OCI-LY1 (cell line): Measurements from ENCODE around the gene MTMR3.

Source experiments
- H2AFZ ChIP-seq: fragments of 200-600 bp; sonication (generic), shearing (Covaris generic); 2 replicates; pipeline ENCODE4 v1.6.0; 2014; ENCODE audit warnings: antibody characterized with exemption, mild to moderate bottlenecking, low read length
- H3F3A ChIP-seq: fragments of 200-600 bp; sonication (generic), shearing (Covaris generic); 2 replicates; pipeline ENCODE4 v1.6.0; 2014; ENCODE audit warnings: mild to moderate bottlenecking, antibody characterized with exemption, low read length, moderate library complexity; ENCODE audit not compliant: insufficient read depth
- H3K27ac ChIP-seq: fragments of 200-600 bp; sonication (generic); 2 replicates; pipeline ENCODE4 v1.5.1; 2014; ENCODE audit warnings: low read length, mixed run types, mild to moderate bottlenecking, low read depth; ENCODE audit not compliant: poor library complexity, severe bottlenecking
- H3K27me3 ChIP-seq: fragments of 200-600 bp; sonication (generic); 2 replicates; pipeline ENCODE4 v1.6.0; 2014; ENCODE audit warnings: antibody characterized with exemption, mild to moderate bottlenecking, low read length, moderate library complexity; ENCODE audit not compliant: insufficient read depth
- H3K36me3 ChIP-seq: fragments of 200-600 bp; sonication (generic); 2 replicates; pipeline ENCODE4 v1.6.1; 2014; ENCODE audit warnings: mild to moderate bottlenecking, antibody characterized with exemption, low read length, moderate library complexity, mixed read lengths; ENCODE audit not compliant: insufficient read depth
- H3K4me1 ChIP-seq: fragments of 200-600 bp; sonication (generic); 2 replicates; pipeline ENCODE4 v1.5.1; 2014; ENCODE audit warnings: mild to moderate bottlenecking, low read length, moderate library complexity; ENCODE audit not compliant: insufficient read depth, severe bottlenecking
- H3K4me2 ChIP-seq: fragments of 200-600 bp; sonication (generic), shearing (Covaris generic); 2 replicates; pipeline ENCODE4 v1.6.1; 2014; ENCODE audit warnings: low read length
- H3K4me3 ChIP-seq: fragments of 200-600 bp; sonication (generic); 2 replicates; pipeline ENCODE4 v1.5.1; 2014; ENCODE audit warnings: low read length, low read depth, mild to moderate bottlenecking, mixed read lengths; ENCODE audit not compliant: poor library complexity, severe bottlenecking
- H3K79me2 ChIP-seq: fragments of 200-600 bp; shearing (Covaris generic); 2 replicates; pipeline ENCODE4 v1.6.1; 2016; ENCODE audit warnings: mixed run types, low read length, mixed read lengths; ENCODE audit not compliant: insufficient read depth
- H3K9ac ChIP-seq: fragments of 200-600 bp; sonication (generic), shearing (Covaris generic); 2 replicates; pipeline ENCODE4 v1.6.1; 2014; ENCODE audit warnings: mild to moderate bottlenecking, low read length, mixed read lengths
- H3K9me2 ChIP-seq: fragments of 200-600 bp; sonication (generic), shearing (Covaris generic); 2 replicates; pipeline ENCODE4 v1.6.1; 2014; ENCODE audit warnings: low read depth, mild to moderate bottlenecking, low read length, mixed read lengths
- H3K9me3 ChIP-seq: fragments of 200-600 bp; shearing (Covaris generic); 2 replicates; pipeline ENCODE4 v1.6.1; 2014; ENCODE audit warnings: low read length, mixed read lengths
- H4K20me1 ChIP-seq: fragments of 200-600 bp; sonication (generic), shearing (Covaris generic); 2 replicates; pipeline ENCODE4 v1.6.0; 2016; ENCODE audit warnings: mild to moderate bottlenecking, low read length; ENCODE audit not compliant: insufficient read depth
- CTCF ChIP-seq: fragments of 200-600 bp; sonication (generic), shearing (Covaris generic); IDR thresholded peaks from 2 replicates; pipeline ENCODE4 v1.5.1; 2017; ENCODE audit warnings: mild to moderate bottlenecking, antibody characterized with exemption, low read length, moderate library complexity, mixed read lengths
- EZH2 ChIP-seq: fragments of 200-600 bp; sonication (generic), shearing (Covaris generic); IDR thresholded peaks from 2 replicates; pipeline ENCODE4 v1.8.0; 2017; ENCODE audit warnings: borderline replicate concordance, mixed run types, mild to moderate bottlenecking, antibody characterized with exemption, low read length, moderate library complexity, mixed read lengths

MTMR3 gene

DNA sequence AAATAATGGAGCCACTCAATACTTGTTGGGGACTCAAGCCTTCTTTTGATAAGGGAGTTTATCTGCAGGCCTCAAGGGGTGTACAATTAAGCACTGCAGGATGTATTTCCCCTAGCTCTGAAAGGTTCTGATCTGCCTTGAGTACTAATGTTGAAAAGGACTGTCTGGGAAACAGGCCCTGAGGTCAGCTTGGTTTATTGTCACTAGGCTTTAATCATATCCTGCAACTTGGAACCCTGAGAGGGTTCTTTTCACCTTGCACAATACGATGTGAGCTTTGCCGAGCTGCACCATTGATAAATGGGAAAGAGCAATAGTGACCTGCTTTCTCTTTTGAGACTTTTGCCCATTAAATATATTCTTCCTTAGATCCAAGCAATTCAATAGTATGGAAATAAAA, 165.7 kb downstream of the MTMR3 start:
- no peak for TF ChIP-seq EZH2
- TF ChIP-seq CTCF = no peak
- Histone ChIP-seq H3K27me3 (no peaks in the 10 kb centered on the region), H4K20me1 (no peaks in the 10 kb centered on the region), H2AFZ (no peak overlapping the region), H3K9ac (no peak overlapping the region), H3K4me3 (no peak overlapping the region), H3F3A (no peaks in the 10 kb centered on the region), H3K4me1 (no peaks in the 10 kb centered on the region), H3K27ac (no peak overlapping the region), H3K79me2 (no peaks in the 10 kb centered on the region), H3K4me2 (no peak overlapping the region), H3K36me3 (no peaks in the 10 kb centered on the region), H3K9me2 (no peaks in the 10 kb centered on the region), H3K9me3 (no peaks in the 10 kb centered on the region)

DNA sequence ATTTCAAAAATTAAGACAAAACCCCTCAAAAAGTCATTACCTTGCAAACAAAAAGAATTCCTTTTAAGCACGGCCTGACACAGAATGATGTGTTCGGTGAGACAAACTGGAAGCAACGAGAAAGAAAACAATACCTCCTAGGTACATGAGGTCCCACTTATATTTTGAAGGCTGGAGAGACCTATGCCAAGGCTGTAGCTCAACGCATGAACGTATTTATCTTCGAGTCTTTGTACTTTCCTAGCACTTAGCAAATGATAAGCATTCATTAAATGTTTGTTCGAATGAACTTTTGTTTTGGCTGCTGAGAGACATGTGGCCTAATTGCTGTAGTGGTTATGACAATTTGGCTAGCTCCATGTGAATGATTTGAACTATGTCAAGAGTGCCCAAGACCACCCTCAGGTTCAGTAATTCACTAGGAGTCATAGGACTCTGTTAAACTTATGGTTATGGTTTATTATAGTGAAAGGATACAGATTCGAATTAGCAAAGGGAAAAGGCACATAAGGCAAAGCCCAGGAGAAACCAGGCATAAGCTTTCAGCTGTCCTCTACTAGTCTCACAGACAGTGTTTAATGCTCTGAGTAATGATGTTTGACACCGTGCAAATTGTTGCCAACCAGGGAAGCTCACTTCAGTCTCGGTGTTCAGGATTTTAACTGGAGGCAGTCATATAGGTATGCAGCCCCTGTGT, 171.2 kb downstream of the MTMR3 start:
- Histone ChIP-seq H3K27ac (no peak overlapping the region), H3K4me3 (no peak overlapping the region), H3K9ac (no peak overlapping the region), H3K4me1 (no peaks in the 10 kb centered on the region), H2AFZ (no peak overlapping the region), H3F3A (no peaks in the 10 kb centered on the region), H3K27me3 (no peaks in the 10 kb centered on the region), H3K9me3 (no peaks in the 10 kb centered on the region; the same call in 1 of the 2 replicates), H3K36me3 (no peaks in the 10 kb centered on the region), H3K79me2 (no peaks in the 10 kb centered on the region), H3K4me2 (no peak overlapping the region), H4K20me1 (no peaks in the 10 kb centered on the region), H3K9me2 (no peaks in the 10 kb centered on the region)
- TF ChIP-seq CTCF = no peak
- TF ChIP-seq EZH2 = no peak

DNA sequence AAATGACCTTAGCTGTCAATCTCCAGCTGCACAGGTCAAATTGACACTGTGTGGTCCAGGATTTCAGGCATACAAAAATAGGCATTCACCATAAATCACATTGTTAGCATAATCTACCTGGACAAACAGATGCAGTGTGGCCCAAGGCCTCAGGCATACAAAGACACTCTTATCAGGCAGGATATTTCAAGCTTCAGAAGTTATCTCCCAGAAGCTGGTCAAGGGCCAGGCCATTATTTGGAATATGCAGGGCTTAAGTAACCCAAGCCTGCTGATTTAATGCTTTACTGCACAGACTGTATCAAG, 171.7 kb downstream of the MTMR3 start:
- TF ChIP-seq EZH2 (no peak), CTCF (no peak)
- H3K9ac ChIP-seq = no peak overlapping the region

More for the DNA sequence above, 171.7 kb downstream of the MTMR3 start:
- Histone ChIP-seq H3F3A (no peaks in the 10 kb centered on the region), H3K4me2 (no peak overlapping the region), H4K20me1 (no peaks in the 10 kb centered on the region), H3K79me2 (no peaks in the 10 kb centered on the region), H3K4me3 (no peak overlapping the region), H3K9me2 (no peaks in the 10 kb centered on the region), H3K27me3 (no peaks in the 10 kb centered on the region), H3K9me3 (no peaks in the 10 kb centered on the region; the same call in 1 of the 2 replicates), H3K4me1 (no peaks in the 10 kb centered on the region), H3K27ac (no peak overlapping the region), H2AFZ (no peak overlapping the region), H3K36me3 (no peaks in the 10 kb centered on the region)
